HL-60 (cell line): Measurements from ENCODE around the gene PKD1.

Experiments
- CTCF ChIP-seq: IDR thresholded peaks from one replicate; pipeline ENCODE4 v1.5.1; 2011; ENCODE audit warnings: low read length, control low read depth, inconsistent platforms; ENCODE audit not compliant: insufficient read depth
- POLR2AphosphoS5 ChIP-seq: IDR thresholded peaks from 2 replicates; pipeline ENCODE4 v1.6.1; 2012; ENCODE audit warnings: low read depth
- REST ChIP-seq: IDR thresholded peaks from 2 replicates; pipeline ENCODE4 v1.6.1; 2012; ENCODE audit warnings: low read depth; ENCODE audit not compliant: insufficient replicate concordance
- SPI1 ChIP-seq: IDR thresholded peaks from 2 replicates; pipeline ENCODE4 v1.6.1; 2012; ENCODE audit warnings: low read depth, mild to moderate bottlenecking, borderline replicate concordance

GRCh38 chr16:2095315-2095853 is 40.3 kb downstream of the PKD1 start:
- TF ChIP-seq CTCF (no peak), SPI1 (no peak), REST (no peak), POLR2AphosphoS5 (no peak)
